HG03039 (cell line): ENCODE data around the gene HPCAL1.

Experiments used
- ATAC-seq: cut with Tn5 transposase; IDR thresholded peaks from one replicate; pipeline ENCODE4 v1.9.1; 2021; ENCODE audit warnings: mild to moderate bottlenecking, moderate library complexity; ENCODE audit not compliant: unreplicated experiment

HPCAL1 gene

GRCh38 chr2:10269291-10269690, 33.4 kb upstream of the HPCAL1 start:
- no peak for ATAC-seq

- no peak for ATAC-seq
Observed at GRCh38 chr2:10269711-10270610, 32.7 kb upstream of the HPCAL1 start.

GRCh38 chr2:10271509-10271908, 31.2 kb upstream of the HPCAL1 start:
- no peak for ATAC-seq

- no peak for ATAC-seq
Observed at GRCh38 chr2:10271946-10272345, 30.8 kb upstream of the HPCAL1 start.

GRCh38 chr2:10272464-10272863, 30.2 kb upstream of the HPCAL1 start:
- ATAC-seq, result no peak

GRCh38 chr2:10273215-10274175, 29.2 kb upstream of the HPCAL1 start:
- ATAC-seq, result no peak

- no peak for ATAC-seq
Observed at GRCh38 chr2:10274376-10274775, 28.3 kb upstream of the HPCAL1 start.

- no peak for ATAC-seq
Observed at GRCh38 chr2:10274983-10275802, 27.5 kb upstream of the HPCAL1 start.

- no peak for ATAC-seq
Observed at GRCh38 chr2:10276481-10277292, 26.0 kb upstream of the HPCAL1 start.

GRCh38 chr2:10277293-10278028, 25.2 kb upstream of the HPCAL1 start:
- no peak for ATAC-seq

GRCh38 chr2:10278029-10278762, 24.5 kb upstream of the HPCAL1 start:
- ATAC-seq, result no peak

GRCh38 chr2:10278763-10279471, 23.8 kb upstream of the HPCAL1 start:
- ATAC-seq, result no peak

- no peak for ATAC-seq
Observed at GRCh38 chr2:10279472-10279870, 23.2 kb upstream of the HPCAL1 start.

- ATAC-seq, result no peak
Observed at GRCh38 chr2:10279946-10280463, 22.7 kb upstream of the HPCAL1 start.

- ATAC-seq, result no peak
Observed at GRCh38 chr2:10281891-10282290, 20.8 kb upstream of the HPCAL1 start.

GRCh38 chr2:10282611-10283105, 20.0 kb upstream of the HPCAL1 start:
- no peak for ATAC-seq
